DND-41 (cell line): Measurements from ENCODE around the gene NCLN.

ENCODE experiments used
- EZH2 ChIP-seq: IDR thresholded peaks from 3 replicates; pipeline ENCODE4 v1.6.1; 2012; ENCODE audit warnings: borderline replicate concordance, low read depth, mild to moderate bottlenecking, moderate library complexity, low read length, inconsistent platforms; ENCODE audit not compliant: severe bottlenecking
- TF ChIP-seq, protein P1 (sequence below): IDR thresholded peaks from 2 replicates; pipeline ENCODE4 v1.5.1; 2012; ENCODE audit warnings: borderline replicate concordance, low read length, moderate library complexity, mild to moderate bottlenecking; ENCODE audit not compliant: poor library complexity, severe bottlenecking; ENCODE audit errors: extremely low read depth

DNA sequence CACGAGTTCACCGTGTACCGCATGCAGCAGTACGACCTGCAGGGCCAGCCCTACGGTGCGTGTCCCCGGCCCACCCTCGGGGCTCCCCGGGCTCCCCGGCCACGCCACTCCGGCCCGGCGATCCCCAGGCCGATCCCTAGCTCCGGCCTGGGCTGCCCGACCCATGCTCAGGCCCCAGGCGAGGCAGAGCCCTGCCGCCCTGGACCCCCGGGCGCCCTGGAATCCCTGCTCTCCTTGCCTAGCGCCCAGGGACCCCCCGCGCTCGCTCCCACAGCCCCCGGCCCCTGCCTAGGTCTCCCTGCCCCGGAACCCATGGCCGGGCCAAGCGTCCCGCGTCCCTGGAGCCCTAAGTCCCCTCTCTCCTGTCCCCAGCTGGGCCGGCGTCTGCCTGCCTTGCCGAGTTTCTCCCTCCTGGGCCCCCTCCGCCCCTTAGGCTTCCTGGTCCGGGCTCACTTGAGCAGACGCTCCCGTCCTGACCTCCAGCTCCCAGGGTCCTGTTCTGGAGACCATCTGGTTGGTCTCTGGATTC, 494 bp downstream of the NCLN start:
- TF ChIP-seq, protein P1, sequence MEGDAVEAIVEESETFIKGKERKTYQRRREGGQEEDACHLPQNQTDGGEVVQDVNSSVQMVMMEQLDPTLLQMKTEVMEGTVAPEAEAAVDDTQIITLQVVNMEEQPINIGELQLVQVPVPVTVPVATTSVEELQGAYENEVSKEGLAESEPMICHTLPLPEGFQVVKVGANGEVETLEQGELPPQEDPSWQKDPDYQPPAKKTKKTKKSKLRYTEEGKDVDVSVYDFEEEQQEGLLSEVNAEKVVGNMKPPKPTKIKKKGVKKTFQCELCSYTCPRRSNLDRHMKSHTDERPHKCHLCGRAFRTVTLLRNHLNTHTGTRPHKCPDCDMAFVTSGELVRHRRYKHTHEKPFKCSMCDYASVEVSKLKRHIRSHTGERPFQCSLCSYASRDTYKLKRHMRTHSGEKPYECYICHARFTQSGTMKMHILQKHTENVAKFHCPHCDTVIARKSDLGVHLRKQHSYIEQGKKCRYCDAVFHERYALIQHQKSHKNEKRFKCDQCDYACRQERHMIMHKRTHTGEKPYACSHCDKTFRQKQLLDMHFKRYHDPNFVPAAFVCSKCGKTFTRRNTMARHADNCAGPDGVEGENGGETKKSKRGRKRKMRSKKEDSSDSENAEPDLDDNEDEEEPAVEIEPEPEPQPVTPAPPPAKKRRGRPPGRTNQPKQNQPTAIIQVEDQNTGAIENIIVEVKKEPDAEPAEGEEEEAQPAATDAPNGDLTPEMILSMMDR, result no peak
- no peak for TF ChIP-seq EZH2
